GM18508 (cell line): Measurements from ENCODE around the gene RELL1.

Experiments used
- ATAC-seq: cut with Tn5 transposase; IDR thresholded peaks from one replicate; pipeline ENCODE4 v1.9.1; 2021; ENCODE audit warnings: moderate number of reproducible peaks; ENCODE audit not compliant: insufficient read depth, unreplicated experiment

RELL1 gene, protein sequence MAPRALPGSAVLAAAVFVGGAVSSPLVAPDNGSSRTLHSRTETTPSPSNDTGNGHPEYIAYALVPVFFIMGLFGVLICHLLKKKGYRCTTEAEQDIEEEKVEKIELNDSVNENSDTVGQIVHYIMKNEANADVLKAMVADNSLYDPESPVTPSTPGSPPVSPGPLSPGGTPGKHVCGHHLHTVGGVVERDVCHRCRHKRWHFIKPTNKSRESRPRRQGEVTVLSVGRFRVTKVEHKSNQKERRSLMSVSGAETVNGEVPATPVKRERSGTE

DNA sequence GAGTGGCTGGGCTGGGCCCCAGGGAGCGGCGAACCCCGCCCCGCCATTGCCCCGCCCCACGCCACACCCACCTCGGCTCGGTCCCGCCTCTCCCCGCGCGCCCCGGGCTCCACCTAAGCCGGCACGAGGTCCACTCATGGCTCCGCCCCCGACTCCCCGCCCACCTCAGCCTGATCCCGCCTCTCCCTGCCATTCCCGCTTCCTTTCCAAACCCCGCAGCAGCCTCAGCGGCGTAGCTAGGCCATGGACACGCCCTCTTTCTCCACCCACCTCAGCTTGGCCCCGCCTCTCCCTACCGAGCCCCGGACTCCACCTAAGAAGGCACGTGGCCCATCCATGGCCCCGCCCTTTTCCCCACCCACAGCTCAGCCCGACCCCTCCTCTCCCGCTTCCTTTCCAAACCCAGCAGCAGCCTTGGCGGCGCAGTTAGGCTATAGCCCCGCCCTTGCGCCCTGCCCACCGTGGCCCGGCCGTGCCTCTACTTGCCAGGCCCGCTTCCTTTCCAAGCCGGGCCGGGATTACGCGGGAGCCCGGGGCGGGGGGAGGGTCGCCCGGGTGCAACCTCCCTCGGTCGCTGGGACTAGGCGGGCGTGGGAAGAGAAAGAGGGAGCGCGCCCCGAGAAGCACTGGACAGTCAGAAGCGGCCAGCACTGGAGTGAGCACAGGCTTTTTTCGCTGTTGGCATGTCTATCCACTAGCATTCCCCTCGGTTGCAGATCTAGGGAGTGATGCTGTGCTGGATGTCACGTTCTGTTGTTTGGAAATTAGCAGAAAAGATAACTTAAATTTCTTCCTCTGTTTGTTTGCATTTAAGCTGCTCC is at the start of gene RELL1:
TSS of gene RELL1 (minus strand) at position 4 of the 821 bp plus-strand sequence. CDS start 89 bp downstream, outside the sequence.
- ATAC-seq = peak; percentile 59

DNA sequence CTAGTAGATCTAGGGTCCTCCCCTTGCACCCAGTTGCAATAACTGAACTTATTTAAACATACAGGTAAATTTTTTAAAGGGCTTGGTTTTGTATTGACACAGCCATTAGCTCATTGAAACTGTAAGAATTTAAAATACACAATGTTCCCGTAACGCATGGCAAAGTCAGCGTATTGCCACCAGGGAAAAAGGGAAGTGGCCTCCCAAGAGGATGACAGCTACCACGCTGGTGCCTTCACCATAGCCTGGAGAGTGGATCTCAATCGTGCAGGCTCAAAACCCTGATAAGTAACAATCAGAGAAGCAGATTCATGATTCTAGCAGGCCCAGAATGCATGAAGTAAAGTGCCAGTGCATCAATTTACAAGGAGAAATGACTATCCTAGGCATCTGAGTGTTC is 49.4 kb upstream of the RELL1 start:
- no peak for ATAC-seq

DNA sequence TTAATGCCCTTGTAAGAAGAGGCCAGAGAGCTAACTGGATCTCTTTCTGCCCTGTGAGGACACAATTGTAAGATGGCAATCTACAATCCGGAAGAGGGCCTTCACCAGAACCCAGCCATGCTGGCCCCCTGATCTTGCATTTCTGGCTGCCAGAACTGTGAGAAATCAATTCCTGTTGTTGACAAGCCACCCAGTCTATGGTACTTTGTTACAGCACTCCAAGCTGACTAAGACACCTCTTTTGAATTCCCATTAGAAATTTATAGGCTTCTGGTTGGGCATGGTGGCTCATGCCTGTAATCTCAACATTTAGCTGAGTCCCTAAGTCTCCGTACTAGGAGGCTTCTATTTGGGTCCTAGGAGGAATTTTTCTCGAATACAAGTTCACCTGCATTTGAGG is 48.8 kb upstream of the RELL1 start:
- no peak for ATAC-seq

DNA sequence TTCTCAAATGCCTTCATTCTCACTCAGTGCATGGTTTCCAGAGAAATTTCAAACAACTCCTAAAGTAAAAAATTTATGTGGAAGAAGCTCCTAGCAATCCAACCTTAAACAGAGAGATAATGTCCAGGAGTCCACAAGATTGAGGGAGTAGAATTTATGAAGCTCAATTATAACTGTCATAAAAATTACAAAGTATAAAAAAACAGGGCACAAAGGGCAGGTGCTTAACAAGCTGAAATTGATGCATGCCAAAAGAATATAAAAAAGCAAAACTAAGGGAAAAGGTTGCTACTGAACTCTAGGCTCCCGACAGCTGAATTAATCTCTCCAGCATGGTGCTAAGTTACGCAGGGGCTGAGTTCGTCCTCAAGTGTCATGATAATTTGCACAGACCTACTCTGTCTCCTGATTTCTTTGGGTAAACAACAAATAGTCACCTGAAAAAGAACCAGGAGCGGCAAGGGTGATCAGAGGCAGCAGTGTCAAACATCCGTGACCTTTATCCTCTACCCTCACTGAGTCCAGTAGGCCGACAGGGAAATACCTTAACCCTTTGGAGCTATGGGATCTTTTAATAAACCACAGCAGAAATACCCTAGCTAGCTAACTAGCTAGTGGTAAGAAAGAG is 47.2 kb upstream of the RELL1 start:
- no peak for ATAC-seq

DNA sequence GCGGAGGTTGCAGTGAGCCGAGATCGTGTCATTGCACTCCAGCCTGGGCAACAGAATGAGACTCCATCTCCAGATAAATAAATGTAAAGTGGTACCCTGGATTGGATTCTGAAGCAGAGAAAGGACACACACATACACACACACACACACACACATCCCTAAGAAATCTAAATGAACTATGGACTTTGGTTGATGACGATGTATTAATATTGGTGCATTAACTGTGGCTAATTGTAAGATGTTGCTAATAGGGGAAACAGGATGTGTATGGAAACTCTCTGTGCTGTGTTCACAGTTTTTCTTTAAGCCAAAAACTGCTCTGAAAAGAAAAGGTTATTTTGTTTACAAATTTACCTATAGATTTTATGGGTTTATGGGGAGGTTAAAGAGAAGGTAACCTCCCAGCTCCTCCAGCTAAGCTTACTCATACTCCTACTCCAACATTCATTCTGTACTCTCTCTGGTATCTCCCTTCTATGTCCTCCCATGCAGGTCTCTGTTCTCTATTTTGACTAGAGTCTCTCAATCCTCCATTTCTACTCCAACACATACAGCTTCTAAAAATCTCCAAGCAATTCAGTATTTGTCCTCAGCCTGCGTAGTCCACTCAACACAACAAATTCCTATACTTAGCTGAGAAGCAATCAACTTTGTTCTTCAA is 46.5 kb upstream of the RELL1 start:
- ATAC-seq = peak; percentile 76

DNA sequence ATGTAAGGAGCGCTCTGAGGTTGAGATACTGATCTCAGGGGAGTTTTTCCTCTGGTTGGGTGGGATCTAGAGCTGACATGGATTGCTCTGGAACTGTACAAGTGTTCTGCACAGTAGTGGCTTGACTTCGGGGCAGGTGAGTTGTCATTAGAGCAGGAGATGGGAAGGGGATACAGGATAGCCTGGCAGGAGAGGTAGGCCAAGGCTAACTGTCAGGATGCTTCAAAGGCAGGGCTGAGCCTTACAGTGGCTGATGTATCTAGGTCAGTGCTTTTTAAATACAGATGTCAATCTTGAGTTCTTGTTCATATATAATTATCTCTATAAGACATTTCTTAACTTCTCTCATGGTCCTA is 43.5 kb upstream of the RELL1 start:
- ATAC-seq = no peak

DNA sequence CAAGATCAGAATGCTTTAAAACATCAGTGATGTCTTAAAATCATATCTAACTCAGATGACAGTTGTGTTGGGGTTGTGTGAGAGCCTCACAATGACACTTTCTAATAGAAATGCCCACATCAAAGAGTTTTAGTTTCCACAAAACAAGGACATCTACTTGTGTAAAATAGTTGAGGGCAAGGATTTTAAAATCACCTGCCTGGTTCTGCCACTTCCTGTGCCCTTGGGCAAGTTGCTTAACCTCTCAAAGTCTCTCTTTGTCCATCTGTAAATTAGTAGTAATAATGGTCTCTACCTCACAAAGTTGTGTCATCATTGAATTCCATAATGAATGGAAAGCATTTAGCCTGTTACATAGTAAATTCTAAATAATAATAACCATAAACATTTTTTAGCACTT is 41.9 kb upstream of the RELL1 start:
- no peak for ATAC-seq

DNA sequence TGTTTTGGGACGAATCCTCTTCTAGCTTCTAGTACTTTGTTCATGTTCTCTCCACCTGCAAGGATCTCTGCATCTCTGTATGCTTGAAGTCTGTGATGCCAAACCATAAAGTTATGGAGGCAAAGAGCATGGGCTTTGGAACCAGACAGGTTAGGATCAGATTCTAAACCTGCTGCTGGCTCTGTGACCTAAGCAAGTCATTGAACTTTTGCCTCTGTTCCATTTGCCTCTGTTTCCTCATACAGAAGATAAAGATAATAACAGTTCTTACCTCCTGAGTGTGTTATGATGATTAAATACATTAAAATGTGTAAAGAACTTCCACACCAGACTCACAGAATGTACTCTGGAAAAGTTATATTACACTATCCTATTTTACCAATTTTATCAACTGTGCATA is 41.5 kb upstream of the RELL1 start:
- no peak for ATAC-seq

DNA sequence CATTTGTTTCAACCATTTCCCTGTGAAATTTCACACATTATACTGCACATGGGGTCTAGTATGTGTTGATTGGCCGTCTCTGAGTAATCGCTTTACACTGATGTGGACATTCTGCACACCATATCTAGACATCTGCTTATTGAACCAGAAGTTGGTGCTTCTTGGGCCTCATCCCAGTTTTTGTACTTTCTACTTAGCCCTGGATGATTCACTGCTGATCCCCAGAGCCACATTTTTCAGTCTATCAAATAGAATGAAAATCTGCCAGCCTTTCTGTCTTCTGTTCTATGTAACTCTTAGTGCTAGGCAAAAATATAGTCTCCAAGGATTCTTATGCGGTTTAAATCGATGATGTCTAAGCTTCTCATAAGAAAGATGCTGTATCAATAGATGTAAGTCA is 40.5 kb upstream of the RELL1 start:
- no peak for ATAC-seq

DNA sequence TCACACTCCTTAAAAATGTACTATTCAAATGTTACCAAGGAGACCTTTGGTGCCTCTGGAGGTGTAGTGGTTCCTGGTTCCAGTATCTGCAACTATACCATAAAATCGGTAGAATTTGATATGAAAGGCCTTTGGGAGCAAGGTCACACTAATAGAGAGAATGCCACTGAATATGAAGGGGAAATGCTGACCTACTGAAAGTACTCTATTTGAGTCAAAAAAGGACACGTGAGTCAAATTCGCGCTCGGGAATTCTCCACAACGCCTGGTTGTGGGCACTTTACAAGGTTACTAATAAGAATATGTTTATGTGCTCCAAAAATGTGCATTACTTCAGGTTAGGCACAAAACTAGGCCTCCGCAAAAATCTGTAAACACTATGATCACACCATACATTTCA is 39.5 kb upstream of the RELL1 start:
- ATAC-seq = no peak

DNA sequence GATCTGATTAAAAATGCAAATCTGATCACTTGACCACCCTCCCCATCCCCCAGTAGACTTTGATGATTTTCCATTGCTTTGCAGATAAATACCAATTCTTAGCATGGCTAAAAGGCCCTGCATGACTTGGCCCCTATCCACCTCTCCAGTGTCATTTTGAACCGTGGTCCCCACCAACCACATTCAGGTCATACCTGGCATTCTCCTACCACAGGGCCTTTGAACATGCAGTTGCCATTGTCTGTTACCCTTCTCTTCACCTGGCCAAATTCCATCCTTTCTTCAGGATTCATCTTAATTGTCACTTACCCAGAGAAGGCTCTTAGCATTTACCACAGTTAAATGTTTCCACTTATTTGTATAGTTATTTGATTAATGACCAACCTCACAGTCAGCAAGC is 36.9 kb upstream of the RELL1 start:
- no peak for ATAC-seq

DNA sequence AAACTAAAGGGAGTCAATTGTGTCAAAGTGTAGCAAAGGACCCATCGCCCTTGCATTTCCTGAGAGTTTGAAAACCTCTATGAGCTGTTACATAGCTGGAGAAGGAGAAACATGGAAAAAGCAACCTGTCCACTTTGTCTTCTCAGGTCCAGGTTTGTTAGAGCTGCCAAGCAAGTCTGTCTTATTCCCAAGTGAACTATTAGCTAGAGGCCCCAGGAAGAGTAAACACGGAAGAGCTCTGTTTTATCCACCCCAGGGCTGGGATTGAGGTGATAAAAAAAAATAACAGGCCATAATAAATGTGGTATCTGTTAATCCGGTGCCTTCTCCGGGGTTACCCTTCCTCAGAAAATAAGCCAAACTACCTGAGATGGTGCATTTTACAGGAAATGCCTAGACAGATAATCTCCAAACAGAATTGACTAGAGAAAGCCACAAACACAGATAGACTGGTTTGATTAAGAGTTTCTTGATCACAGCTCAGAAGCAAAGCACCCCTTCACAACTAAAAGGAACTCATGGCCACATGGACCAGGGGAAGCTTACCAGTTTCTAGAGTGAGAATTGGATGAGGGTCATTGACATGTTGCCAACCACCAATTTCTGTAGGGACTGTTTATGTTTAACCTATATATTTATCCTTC is 35.9 kb upstream of the RELL1 start:
- ATAC-seq = no peak

DNA sequence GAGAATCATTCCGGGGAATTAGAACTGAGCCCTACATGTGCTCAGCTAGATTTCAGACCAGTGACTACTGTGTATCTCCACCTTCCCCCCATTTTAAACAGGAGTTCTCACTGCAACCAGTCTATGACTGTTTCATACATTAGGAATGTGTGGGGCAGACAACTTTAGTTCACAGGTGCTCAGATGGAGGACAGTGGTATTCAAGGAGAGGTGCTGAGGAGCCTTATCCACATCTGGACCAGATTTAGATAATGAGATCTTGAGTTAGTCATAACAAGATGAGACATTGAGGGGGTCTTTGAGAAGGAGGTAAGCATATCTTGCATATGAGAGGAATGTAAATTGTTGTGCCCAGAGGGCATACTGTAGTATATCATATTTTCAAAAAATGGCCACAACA is 32.8 kb upstream of the RELL1 start:
- ATAC-seq = no peak

DNA sequence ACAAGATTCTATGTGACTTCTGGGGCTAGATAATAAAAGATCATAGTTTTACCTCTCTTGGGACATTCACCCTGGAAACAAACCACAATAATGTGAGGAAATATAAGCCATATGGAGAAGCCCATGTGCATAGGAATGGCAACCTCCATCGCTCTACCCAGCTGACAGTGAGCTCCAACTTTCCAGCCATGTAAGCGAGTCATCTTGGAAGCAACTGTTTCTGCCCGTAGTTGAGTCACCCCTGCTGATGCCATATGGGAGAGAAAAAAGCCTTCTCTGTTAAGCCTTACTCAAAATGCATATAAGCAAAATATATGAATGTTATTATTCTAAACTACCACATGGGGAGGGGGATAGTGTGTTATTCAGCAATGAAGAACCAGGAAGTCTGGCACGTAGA is 31.4 kb upstream of the RELL1 start:
- no peak for ATAC-seq

DNA sequence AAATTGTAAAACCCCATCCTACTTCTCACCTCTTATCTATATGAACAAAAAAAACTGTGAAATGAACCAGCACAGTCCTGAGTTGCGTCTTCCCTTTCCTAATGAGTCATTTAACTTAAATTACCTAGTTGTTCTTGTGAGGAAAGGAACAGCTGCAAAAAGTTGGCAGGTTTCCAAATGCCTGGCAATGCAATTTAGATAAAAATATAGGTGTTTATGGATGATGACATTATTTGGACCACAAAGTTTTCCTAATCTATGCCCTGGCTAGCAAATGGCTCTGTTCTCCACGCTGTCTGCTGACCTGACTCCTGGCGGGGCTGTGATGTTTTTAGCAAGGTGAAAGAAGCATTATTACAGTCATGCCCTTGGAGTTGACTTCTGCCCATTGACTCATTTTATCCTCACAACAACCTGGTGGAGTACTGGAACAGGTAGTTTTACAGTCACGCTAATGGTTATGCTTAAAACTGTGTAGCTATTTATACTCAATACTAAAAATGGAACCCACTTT is 29.8 kb upstream of the RELL1 start:
- ATAC-seq = no peak

DNA sequence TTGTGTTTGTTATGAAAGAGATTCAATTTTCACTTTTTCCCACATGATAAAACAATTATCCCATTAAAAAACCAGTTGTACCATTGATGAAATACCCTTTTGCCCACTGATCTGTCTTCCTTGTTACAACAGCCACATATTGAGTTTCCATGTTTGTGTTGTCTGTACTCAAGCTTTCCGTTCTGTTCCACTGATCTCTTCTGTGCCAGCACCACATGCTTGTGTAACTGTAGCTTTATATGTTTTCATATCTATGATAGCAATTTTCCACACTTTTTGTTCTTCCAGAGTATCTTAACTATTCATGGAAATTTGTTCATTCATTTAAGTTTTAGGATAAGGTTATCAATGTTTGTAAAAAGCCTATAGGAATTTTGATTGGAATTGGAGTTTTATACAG is 24.3 kb upstream of the RELL1 start:
- no peak for ATAC-seq

DNA sequence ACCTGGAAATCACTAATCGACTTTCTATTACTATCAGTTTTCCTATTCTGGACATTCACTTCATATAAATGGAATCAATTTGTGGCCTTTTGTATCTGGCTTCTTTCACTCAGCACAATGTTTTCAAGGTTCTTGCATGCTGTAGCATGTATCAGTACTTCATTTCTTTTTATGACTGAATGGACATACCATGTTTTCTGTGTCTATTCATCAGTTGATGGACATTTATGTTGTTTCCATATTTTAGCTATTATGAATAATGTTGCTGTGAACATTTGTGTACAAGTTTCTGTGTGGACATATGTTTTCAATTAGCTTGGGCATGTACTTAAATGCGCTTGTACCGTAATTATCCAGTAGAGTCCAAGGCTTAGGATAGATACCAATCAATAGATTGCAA is 19.9 kb upstream of the RELL1 start:
- no peak for ATAC-seq

DNA sequence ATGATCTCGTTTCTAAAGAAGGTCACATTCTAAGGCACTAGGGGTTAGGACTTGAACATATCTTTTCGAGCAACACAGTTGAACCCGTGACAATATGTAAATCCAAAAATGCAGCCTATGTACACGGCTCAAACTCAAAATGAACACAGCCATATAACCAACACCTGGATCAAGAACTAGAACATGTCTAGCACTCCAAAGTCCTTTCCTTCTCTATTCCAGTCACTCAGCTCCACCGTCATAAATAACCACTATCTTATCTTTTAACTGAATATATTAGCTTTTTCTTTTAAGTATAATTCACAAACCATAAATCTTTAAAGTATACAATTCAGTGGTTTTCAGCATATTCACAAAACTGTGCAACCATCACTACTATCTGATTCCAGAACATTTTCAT is 19.4 kb upstream of the RELL1 start:
- ATAC-seq = no peak

DNA sequence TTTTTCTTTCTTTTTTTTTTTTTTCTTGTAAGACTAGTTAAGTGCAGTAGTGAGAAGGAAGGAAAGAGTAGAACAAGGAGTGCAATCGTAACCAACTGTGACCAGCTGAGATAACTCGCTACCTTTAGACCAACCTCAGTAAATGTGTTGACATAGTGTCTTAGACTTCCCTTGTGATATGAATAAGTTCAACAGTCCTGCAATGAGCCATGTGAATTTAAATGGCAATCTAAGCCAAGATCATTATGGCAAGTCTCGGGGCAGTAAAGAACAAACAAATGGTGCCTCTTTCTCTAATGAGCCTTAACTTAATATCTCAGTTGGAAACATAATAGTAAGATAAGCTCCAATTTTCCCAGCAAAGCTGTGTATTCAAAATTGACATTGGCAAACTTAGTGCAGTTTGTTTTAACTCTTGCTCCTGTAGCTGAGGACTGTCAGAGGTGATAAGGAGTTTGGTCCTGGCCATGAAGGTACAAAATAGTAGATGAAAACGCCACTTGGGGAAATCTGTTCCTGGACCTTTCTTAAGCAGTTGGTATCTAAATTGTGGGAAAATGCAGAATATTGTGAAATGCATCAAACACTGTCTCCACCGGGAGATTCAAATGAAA is 13.8 kb upstream of the RELL1 start:
- ATAC-seq = no peak

DNA sequence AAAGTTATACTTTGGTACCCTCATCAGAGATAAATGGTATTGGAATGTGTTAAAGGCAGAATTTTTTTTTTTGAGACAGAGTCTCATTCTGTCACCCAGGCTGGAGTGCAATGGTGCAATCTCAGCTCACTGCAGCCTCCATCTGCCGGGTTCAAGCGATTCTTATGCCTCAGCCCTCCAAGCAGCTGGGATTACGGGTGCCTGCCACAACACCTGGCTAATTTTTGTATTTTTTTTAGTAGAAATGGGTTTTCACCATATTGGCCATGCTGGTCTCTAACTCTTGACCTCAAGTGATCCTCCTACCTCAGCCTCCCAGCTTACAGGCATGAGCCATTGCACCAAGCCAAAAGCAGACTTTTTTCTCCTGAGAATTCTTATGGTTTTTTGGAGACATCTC is 11.4 kb upstream of the RELL1 start:
- ATAC-seq = no peak
